NCI-H2029 (cell line): ENCODE measurements around the gene WWOX.

Experiments used
- DNase-seq: peaks from one replicate; lab custom pipeline; 2025; lab: John Stamatoyannopoulos, UW

Gene WWOX

DNA sequence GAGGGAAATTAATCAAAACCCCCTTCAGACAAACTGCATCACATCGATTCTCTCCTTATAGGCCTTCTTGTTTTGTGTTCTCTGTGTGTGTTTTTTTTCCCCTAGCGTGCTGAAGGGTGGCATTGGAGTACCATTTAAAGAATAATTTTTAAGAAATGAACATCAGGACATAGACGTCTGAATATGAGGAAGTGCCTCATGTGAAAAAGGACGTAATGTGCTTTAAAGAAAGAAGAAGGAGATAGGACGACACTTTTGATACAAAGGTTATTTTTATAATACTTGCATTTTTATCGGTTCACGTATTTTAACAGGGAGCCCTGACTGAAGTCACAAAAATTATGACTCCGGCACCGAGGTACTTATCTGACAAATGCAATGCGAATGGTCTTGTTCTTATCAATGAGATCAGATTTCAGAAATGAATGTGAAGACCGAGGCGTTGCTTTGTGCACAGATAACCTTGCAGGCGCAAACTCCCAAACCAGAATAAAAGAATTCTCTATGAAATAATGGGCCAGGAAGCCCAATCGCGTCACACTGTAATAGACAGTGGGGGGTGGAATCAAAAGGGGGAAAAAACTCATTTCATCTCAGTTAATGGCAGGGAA is 894.8 kb downstream of the WWOX start:
- DNase-seq: no peak

DNA sequence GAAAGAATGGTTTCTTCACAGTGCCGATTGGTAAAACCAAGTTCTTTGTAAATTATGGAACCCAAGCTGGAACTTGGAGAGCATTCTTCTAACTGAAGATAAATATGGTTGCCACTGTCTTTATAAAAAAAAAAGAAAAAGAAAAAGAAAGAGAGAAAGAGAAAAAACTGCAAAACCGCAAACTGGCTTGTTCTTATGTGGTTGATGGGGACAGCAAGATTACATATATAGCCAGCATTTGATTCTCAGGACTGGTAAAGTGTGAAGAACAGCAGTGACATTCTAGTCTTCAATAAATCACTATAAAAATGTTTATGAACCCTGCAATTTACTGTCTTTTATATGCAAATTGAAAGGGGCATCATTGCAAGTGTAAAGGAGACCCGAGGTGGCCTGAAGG is 896.0 kb downstream of the WWOX start:
- no peak for DNase-seq

DNA sequence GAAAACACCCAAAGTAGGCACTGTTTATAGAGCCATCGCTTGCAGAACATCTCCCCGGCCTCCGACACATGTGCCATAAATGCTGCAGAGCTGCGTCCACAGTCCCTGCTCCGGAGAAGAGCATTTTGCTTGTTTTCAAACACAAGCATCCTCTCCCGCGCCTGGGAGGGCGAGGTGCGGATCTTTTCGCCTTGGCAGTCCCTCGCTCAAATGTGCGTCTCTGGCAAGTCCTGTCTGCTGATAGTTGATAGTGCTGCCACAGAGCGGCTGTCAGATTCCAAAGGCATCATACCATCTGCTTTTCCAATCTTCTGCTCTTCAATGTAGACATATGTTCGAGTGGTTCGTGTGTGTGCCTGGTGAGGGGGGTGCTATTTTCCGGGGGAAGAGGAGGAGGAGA is 897.3 kb downstream of the WWOX start:
- DNase-seq: no peak

DNA sequence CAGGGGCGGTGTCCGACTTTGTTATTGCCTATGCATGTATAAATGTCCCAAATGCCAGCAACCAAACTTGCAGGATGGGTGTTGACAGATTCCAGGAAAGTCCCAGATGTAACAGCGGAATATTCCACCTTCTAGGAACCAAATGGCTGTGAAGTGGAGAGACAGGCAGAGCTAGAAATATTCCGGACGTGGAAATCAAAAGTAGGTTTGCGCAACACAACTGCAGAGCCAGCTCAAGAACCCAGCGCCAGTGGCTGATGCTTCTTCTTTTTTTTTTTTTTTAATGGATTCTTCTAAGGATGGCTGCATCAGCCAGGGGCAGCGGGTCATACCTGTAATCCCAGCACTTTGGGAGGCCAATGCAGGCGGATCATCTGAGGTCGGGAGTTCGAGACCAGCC is 899.4 kb downstream of the WWOX start:
- no peak for DNase-seq

DNA sequence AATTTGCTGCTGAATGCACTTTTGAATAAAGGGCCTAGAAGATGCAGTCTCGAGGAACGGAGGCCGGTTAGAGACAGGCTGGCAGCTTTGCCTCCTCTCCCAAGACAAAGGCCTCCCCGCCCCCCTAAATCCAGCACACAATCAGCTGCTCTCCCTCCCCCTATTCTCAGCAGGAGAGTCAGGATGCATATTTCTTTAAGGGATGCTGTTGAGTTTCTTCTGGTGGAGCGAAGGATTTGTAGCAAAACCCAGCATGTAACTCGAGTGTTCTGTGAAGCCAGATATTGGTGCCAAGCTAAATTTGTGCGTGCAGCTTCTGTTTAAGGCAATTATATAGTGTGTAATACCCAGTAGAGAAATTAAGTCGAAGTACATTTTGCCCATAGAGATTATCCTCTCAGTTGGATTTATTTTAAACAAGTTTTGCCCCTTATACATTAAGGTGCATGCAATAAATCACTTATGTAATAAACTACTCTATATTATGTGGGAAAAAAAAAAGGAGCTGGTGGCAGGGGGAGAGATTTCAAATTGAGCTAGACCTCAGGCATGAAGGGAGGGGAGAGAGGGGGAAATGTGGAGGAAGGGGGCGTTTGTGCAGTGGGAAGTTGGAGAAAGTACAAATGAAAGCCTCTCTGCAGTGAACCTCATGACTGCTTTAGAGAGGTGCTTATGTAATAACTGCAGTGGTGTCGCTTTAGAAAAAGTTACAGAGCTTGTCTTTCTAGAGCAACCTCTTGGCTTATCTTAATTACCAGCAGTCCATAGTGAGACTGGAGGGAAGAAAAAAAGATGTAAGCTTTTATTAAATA is 901.9 kb downstream of the WWOX start:
- DNase-seq: no peak

DNA sequence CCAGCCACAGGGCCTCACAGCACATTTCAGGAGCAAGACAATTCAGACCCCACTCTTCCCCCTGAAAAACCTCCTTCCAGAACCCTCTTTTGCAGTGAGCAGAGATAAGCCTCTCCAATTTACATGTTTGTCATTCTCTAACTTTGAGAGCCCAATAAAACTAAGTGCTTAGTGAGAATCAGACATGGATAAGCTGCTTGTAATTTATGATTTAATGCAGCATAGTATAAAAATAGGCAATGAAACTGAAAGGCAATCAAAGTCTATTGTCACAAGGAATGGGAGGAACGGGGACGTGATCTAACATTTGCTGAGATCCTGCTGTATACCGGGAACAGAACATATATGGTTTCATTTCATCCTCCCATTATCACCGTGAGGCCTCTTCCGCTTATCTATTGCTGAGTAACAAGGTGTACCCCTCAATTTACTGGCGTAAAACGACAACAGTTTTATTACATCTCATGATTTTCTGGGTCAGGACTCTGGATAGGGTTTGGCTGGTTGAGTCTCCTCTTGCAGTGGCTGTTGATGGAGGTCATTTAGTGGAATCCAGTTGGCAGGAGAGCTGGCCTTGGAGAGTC is 903.7 kb downstream of the WWOX start:
- no peak for DNase-seq

DNA sequence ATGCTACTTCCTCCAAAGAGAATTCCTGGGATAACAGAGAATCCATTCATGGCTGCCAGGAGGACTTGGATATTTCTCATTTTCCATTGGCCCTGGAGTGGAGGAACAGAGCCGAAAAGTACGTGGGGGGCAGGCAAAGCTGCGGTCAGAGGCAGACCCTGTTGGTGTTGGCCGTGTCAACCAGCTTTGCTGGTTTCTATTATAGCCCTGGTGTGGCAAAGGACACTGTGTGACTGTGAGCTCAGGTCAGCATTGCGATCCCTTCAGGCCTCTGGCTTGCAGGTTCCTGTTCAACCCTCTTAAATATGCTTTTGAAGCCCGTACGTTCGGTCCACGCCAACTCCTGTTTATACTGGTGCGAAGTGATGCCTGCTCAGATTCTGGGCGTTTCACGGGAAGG is 904.9 kb downstream of the WWOX start:
- no peak for DNase-seq

DNA sequence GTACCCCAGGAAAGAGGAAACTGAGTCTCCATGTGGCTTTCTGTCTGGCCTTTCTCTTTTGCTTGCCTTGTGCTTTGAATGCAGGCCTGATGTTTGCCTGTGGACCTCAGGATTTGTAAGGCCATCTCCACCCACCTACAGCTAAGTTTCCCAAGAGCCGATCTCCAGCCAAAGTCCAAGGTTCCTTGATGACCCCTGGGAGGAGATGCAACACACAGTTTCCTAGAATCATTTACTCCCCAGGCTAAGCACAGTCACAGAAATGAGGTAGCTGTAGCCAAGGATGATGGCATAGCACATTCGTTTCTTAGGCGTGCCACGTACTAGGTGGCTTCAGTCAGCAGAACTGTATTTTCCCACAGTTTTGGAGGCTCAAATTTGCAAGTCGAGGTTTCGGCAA is 905.6 kb downstream of the WWOX start:
- DNase-seq: no peak

DNA sequence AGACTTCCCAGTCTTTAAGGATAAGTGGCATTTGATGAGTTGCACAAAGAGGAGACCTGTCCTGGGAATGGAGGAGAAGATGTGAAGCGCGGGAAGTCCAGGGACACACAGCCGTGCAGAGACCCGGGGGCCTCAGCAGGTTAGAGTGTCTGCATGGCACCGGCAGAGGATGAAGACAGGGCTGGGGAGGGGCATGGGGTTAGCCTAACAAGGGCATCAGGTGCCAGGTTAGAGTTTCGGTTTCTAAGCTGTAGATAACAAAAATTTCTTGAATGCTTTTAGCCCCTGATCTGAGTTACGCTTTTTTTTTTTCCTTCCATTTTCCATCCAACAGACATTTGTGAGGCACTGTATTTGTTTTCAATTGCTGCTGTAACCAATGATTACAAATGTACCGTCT is 906.8 kb downstream of the WWOX start:
- DNase-seq: no peak

DNA sequence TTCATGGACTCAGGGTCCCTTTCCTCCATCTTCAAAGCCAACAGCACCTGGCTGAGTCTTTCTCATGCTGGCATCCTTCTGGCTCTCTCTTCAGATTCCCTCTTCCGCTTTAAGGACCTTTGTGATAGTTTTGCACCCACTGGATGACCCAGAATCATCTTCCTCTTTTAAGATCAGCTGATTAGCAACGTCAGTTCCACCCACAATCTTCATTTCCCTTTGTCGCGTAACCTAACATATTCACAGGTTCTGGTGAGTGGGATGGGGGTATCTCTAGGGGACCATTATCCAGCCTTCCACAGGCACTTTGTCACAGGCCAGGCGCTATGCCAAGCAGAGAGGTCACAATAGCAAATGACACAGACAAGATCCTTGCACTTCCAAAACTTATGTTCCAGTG is 907.3 kb downstream of the WWOX start:
- DNase-seq: no peak

DNA sequence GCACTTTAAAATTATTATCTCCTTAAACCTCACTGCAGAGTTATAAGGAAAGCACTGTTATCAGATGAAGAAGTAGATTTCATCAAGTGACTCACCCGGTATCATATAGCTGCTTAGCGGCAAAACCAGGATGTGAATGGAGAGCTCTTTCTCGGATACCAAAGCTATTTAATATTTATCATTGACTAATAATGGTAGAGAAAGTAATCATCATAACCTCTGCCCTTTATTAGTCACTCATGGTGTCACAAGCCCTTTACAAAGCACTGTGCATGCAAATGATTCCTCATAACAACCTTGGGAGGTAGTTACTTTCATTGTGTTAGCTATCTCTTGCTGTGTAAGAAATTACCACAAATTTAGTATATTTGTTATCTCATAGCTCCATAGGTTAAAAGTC is 908.2 kb downstream of the WWOX start:
- no peak for DNase-seq

DNA sequence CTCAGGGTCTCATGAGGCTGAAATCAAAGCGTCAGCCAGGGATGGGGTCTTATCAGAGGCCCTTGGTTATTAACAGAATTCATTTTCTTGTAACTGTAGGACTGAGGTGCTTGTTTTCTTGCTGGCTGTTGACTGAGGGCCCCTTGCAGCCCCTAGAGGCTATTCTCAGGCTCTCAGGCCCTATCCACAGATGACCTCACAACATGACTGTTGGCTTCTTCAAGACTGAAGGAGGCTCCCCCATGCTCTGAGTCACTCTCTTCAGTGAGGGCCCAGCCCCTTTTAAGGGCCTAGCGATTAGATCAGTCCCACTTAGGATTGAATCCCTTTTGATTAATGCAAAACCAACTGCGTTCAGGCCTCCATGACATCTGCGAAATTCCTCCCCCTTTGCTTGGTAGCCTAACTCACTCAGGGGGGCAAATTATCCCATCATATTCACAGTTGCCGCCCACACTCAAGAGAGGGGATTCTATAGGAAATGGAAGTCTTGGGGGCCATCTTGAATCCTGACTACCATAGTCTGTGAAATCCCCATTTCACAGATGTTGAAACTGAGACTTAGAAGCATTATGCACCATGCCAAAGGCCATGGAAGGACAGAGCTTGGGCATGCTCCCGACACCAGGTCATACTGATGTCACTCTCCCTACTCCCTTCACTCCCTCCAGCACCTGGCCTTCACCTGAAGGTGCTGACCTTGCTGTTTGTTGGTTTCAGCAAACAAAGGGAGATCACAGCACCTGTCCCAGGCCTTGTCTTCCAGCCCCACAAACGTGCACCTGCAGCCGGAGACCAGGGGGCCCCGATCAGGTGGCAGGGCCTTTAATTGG is 908.8 kb downstream of the WWOX start:
- DNase-seq: peak; percentile 38

DNA sequence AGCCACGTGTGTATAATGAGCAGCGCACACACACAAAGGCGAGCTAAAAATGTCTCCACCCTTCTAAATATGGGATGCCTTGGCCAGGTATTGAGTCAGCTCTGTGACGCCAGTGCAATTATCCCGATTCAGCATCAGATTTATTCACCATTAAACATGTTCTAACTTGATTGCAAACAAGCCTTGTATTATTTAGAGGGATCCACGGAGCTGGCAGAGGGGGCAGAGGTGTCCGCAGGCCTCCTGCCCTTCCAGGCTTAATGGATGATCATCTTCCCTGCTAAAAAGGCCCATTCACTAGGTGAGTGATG is 909.4 kb downstream of the WWOX start:
- DNase-seq: no peak

DNA sequence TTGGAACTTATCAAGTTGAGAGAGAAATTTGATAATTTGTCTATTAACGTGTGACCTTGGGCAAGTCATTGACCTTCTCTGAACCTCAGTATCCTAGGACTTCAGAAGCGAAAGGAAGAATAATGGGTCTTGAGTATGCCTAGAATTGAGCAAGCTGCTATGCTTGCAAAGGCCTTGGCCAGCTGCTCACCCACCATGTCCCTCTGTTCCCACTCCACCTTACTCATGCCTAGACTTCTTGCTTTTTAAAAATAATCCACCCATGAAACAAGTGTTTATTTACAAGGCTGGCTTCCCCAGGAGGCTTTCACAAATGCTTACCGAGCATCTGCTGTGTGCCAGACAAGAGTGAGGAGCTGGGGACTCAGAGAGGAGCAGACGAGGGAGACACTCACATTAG is 910.4 kb downstream of the WWOX start:
- no peak for DNase-seq

DNA sequence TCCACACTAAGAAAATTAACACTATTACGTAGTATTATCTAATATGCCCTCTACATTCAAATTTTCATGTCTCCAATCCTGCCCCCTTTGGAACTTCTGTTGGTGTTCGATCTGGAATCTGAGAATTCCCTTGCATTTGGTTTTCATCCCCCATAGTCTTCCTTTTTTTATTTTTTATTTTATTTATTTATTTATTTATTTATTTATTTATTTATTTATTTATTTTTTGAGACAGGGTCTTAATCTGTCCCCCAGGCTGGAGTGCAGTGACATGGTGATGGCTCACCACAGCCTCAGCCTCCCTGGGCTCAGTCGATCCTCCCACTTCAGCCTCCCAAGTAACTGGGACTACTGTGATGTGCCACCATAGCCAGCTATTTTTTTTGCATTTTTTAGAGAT is 911.8 kb downstream of the WWOX start:
- no peak for DNase-seq

DNA sequence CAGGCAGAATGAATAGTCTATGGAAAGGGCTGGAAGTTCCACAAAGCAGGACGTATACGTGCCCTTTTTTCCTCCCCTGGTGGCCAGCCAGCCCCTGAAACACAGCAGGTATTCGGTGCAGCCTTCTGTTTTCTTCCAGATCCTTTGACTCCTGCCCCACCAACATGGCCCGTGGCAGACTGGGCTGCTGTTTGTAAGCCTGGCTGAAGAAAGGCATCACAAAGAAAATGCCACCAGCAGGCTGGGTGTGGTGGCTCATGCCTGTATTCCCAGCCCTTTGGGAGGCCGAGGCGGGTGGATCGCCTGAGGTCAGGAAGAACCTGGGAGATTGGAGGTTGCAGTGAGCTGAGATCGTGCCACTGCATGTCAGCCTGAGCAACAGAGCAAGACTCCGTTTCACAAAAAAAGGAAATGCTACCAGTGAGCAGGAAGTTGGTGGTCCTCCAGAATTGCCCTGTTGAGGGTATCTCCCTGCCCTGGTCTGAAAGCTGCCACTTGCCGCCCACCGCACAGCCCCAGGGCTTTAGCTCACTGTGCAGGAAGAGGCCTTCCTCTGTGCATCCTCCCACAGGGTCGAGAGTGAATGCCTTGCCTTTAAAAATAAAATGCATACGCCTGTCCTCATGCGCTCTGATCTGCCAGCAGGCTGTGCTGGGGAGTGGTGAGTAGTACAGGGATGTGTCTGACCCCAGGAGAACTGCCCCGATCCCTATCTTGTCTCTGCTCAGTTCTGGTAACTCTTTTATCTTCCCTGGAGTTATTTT is 913.4 kb downstream of the WWOX start:
- DNase-seq: no peak

DNA sequence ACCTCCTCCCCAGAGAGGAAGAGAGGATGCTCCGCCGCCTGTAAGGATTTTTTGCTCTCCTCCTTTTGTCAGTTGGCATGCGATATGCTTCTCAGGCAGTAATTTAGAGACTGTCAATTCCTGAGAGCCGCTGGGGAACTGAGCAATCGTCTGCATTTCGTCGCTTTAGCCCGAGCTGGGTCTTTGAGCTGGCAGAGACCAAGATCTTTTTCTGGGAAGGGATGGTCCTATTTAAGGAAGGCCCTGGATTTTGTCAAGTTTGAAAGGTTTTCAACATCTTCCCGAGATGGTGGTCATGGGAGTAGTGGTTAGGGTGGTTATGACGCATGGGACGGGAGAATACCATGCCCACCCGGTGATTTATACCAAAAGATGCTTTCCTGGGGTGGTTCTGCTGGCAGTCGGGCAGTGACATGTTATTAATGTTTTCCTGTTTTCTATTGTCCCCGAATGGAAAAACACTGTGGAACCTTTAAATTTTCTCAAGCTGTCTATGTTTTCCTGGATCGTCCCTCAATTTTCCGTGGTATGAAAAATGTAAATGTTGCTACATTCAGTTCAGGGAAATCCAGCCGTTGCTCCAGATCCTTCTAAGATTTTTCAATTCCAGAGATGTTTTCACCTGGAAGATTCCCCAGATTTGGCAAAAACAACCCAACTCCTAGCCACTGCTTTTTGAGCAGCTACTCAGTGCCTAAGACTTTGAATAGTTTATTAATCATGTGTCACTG is 914.6 kb downstream of the WWOX start:
- DNase-seq: no peak

DNA sequence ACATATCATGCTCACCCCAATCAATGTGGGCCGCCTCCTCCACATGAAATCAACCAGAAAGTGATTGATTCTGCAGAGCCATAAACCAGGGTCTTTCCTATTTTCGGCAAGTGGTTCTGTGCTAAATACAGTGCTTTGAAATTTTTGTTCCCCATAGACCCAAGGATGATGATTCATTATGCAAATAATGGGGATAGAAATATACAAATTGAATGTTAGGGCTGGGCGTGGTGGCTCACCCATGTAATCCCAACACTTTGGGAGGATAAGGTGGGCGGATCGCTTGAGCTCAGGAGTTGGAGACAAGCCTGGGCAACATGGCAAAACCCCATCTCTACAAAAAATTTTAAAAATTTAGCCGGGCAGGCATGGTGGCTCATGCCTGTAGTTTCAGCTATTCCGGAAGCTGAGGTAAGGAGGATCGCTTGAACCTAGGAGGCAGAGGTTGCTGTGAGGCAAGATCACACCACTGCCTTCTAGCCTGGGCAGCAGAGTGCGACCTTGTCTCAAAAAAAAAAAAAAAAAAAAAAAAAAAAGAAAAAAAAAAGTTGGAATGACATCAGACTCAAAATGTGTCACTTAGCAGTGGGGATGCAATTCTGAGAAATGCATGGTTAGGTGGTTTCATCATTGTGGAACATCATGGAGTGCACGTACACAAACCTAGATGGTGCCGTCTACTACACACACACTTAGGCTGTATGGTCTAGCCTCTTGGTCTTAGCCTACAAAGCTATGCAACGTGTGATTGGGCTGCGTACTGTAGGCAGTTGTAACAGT is 919.4 kb downstream of the WWOX start:
- no peak for DNase-seq

DNA sequence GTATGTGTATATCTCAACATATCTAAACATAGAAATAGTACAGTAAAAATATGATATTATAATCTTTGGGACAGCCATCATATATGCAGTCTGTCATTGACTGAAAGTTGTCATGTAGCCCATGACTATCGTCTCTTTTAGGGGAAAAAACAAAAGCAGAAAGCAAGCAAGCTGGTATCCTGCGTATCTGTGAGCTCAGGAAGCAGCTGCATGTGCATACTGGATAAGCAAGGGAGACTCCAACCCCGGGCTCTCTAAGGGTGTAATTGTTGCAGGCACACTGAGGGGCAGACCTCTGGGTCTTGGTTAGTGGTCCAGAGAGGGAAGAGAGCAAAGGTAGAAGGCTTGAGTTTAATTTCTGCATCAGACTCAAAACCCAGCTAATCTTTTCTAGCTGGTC is 920.0 kb downstream of the WWOX start:
- DNase-seq: no peak

DNA sequence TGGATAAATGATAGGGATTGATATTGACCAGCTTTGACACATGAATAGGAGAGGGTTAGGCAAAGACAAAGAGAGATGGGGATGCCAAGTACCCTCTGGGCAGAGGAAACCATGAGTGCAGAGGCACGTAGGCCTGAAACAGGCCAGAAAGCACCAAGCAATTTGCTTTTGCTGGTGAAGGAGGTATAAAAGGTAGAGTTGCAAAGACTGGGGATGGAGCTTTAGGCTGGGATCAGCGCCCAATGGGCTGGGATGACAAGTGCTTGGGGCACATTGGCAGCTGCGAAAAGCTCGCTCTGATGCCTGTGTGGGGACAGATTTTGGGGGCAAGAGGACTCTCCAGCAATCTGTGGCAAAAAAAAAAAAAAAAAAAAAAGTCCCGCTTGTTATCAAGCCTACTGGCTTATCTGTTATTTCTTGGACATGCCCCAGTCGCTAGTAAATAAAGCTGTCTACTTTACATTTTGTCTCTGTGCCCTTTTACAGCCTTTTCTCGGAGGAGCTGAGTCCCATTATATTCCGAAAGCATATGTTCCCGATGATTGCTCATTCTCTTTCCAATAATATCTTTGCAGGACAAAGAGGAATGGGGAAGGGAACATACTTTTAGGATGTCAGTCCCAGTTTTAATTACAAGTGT is 922.7 kb downstream of the WWOX start:
- no peak for DNase-seq
